Loucy (cell line): Measurements from ENCODE around the gene PRRG3.

Experiments
- H2AFZ ChIP-seq: fragments of 200-600 bp; sonication (generic); 2 replicates; pipeline ENCODE4 v1.6.0; 2016; ENCODE audit warnings: antibody characterized with exemption, mild to moderate bottlenecking, low read length, moderate library complexity
- H3F3A ChIP-seq: fragments of 200-600 bp; 2 replicates; pipeline ENCODE4 v1.6.0; 2016; ENCODE audit warnings: antibody characterized with exemption, low read depth, mild to moderate bottlenecking
- H3K27me3 ChIP-seq: fragments of 200-600 bp; sonication (generic); 2 replicates; pipeline ENCODE4 v1.6.1; 2014; ENCODE audit warnings: low read length, mild to moderate bottlenecking; ENCODE audit not compliant: insufficient read depth, poor library complexity, severe bottlenecking
- H3K36me3 ChIP-seq: fragments of 200-600 bp; sonication (generic); 2 replicates; pipeline ENCODE4 v1.6.1; 2016; ENCODE audit warnings: low read length; ENCODE audit not compliant: insufficient read depth
- H3K4me1 ChIP-seq: fragments of 200-600 bp; sonication (generic); 2 replicates; pipeline ENCODE4 v1.5.1; 2014; ENCODE audit warnings: low read length, mild to moderate bottlenecking; ENCODE audit not compliant: insufficient read depth, poor library complexity, severe bottlenecking
- H3K4me2 ChIP-seq: fragments of 200-600 bp; sonication (generic); 2 replicates; pipeline ENCODE4 v1.6.0; 2014; ENCODE audit warnings: antibody characterized with exemption, low read length, low read depth, mild to moderate bottlenecking; ENCODE audit not compliant: poor library complexity, severe bottlenecking
- H3K4me3 ChIP-seq: fragments of 200-600 bp; sonication (generic); 2 replicates; pipeline ENCODE4 v1.5.1; 2014; ENCODE audit warnings: low read length, mild to moderate bottlenecking, mixed read lengths; ENCODE audit not compliant: poor library complexity, severe bottlenecking
- H3K79me2 ChIP-seq: fragments of 200-600 bp; sonication (generic); 2 replicates; pipeline ENCODE4 v1.6.1; 2014; ENCODE audit warnings: low read length; ENCODE audit not compliant: insufficient read depth
- H3K9ac ChIP-seq: fragments of 200-600 bp; sonication (generic); 2 replicates; pipeline ENCODE4 v1.6.0; 2014; ENCODE audit warnings: mild to moderate bottlenecking, low read depth, low read length, moderate library complexity; ENCODE audit not compliant: poor library complexity, severe bottlenecking
- H3K9me2 ChIP-seq: fragments of 200-600 bp; sonication (generic); replicated peaks from 2 replicates; pipeline ENCODE4 v1.6.1; 2016; ENCODE audit warnings: low read depth, low read length, mixed read lengths
- H3K9me3 ChIP-seq: fragments of 200-600 bp; sonication (generic); 2 replicates; pipeline ENCODE4 v1.6.1; 2014; ENCODE audit warnings: mild to moderate bottlenecking, antibody characterized with exemption, low read length, low read depth; ENCODE audit not compliant: insufficient read depth
- H4K20me1 ChIP-seq: fragments of 200-600 bp; sonication (generic); 2 replicates; pipeline ENCODE4 v1.6.0; 2014; ENCODE audit warnings: antibody characterized with exemption, low read length, mild to moderate bottlenecking; ENCODE audit not compliant: insufficient read depth, poor library complexity, severe bottlenecking
- EZH2phosphoT487 ChIP-seq: fragments of 200-600 bp; IDR thresholded peaks from 2 replicates; pipeline ENCODE4 v1.6.1; 2018; ENCODE audit warnings: antibody characterized with exemption, mild to moderate bottlenecking, moderate library complexity, borderline replicate concordance
- TF ChIP-seq, protein P1 (sequence below): fragments of 200-600 bp; sonication (generic); conservative IDR thresholded peaks from 2 replicates; pipeline ENCODE4 v1.5.1; 2014; ENCODE audit warnings: mild to moderate bottlenecking, antibody characterized with exemption, low read length

PRRG3 gene

DNA sequence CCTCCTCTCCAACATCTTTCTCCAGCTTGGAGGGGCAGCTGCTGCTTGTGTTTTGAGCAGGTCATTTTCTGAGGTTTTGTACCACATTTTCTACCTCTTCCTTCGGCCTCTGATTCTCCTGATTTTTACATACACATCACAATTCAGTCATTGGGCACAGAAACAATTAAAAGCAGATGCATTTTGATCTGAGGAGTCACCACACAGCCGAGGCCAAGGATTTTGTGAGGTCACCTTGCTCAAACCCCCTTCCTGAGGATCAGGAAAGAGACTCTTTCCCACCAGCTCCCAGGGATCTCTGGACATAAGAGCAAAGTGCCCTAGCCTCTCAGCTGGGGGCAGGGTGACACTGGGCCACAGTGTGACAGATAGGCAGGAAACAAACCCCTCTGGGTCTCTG lies 15.2 kb downstream of the PRRG3 start:
- no peak overlapping the region for H3K9ac ChIP-seq
- no peaks in the 10 kb centered on the region for H4K20me1 ChIP-seq
- no peak overlapping the region for H3K4me2 ChIP-seq
- H3K4me1 ChIP-seq: no peaks in the 10 kb centered on the region
- H3F3A ChIP-seq: no peaks in the 10 kb centered on the region
- H3K4me3 ChIP-seq: no peak overlapping the region
- no peak overlapping the region for H2AFZ ChIP-seq
- no peaks in the 10 kb centered on the region for H3K79me2 ChIP-seq
- TF ChIP-seq EZH2phosphoT487: no peak
- TF ChIP-seq, protein P1, sequence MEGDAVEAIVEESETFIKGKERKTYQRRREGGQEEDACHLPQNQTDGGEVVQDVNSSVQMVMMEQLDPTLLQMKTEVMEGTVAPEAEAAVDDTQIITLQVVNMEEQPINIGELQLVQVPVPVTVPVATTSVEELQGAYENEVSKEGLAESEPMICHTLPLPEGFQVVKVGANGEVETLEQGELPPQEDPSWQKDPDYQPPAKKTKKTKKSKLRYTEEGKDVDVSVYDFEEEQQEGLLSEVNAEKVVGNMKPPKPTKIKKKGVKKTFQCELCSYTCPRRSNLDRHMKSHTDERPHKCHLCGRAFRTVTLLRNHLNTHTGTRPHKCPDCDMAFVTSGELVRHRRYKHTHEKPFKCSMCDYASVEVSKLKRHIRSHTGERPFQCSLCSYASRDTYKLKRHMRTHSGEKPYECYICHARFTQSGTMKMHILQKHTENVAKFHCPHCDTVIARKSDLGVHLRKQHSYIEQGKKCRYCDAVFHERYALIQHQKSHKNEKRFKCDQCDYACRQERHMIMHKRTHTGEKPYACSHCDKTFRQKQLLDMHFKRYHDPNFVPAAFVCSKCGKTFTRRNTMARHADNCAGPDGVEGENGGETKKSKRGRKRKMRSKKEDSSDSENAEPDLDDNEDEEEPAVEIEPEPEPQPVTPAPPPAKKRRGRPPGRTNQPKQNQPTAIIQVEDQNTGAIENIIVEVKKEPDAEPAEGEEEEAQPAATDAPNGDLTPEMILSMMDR: no peak
- H3K9me2 ChIP-seq: no peaks in the 10 kb centered on the region
- H3K27me3 ChIP-seq: no peaks in the 10 kb centered on the region
- H3K36me3 ChIP-seq: no peaks in the 10 kb centered on the region
- H3K9me3 ChIP-seq: no peaks in the 10 kb centered on the region

DNA sequence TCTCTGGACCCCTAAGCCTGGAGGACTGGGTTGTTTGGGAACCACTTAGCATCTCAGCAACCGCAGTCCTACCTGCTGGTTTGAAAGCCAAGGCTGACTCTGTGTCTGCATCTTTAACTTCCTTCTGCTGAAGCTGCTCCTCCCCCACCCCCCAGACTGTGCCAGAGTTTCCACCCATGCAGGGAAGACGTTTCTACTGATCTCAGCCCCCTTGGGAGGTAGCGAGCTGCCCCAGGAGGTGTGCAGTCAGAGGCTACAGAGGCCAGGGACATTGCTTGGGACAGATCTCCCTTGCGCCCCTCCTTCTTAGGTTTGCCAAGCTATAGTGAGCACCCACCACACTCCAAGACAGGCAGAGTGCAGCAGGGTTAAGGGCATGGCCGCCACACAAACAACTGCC lies 15.9 kb downstream of the PRRG3 start:
- H3K79me2 ChIP-seq: no peaks in the 10 kb centered on the region
- H3K36me3 ChIP-seq: no peaks in the 10 kb centered on the region
- H3K4me2 ChIP-seq: no peak overlapping the region
- H4K20me1 ChIP-seq: no peaks in the 10 kb centered on the region
- H3K9ac ChIP-seq: no peak overlapping the region
- no peak for TF ChIP-seq EZH2phosphoT487
- TF ChIP-seq, protein P1: no peak
- no peaks in the 10 kb centered on the region for H3K27me3 ChIP-seq
- H2AFZ ChIP-seq: no peak overlapping the region
- H3F3A ChIP-seq: no peaks in the 10 kb centered on the region
- H3K4me3 ChIP-seq: no peak overlapping the region
- H3K4me1 ChIP-seq: no peaks in the 10 kb centered on the region
- no peaks in the 10 kb centered on the region for H3K9me2 ChIP-seq
- H3K9me3 ChIP-seq: no peaks in the 10 kb centered on the region

DNA sequence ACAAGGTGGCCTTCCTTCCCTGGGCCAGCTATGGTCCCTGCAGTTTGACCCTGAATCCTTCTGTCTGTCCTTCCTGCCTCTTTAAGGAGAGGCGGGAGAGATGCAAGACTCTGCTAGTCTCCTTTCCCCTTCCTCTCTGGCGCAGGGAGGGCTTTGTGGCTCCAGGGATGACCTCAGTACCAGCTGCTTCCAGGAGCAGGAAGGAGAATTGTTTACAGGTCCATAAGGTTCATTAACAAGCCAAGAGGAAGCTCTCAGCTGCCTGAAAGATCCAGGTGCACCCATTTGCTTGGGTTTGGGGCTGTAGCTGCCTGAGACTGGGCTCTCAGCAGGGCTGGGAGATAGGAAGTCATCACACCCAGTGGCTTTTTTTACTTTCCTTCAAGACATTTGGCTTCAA lies 16.5 kb downstream of the PRRG3 start:
- H3K36me3 ChIP-seq: no peaks in the 10 kb centered on the region
- TF ChIP-seq EZH2phosphoT487: no peak
- TF ChIP-seq, protein P1: no peak
- no peak overlapping the region for H3K4me3 ChIP-seq
- no peak overlapping the region for H3K9ac ChIP-seq
- H2AFZ ChIP-seq: no peak overlapping the region
- H3F3A ChIP-seq: no peaks in the 10 kb centered on the region
- no peaks in the 10 kb centered on the region for H3K9me3 ChIP-seq
- no peaks in the 10 kb centered on the region for H4K20me1 ChIP-seq
- no peaks in the 10 kb centered on the region for H3K4me1 ChIP-seq
- H3K27me3 ChIP-seq: no peaks in the 10 kb centered on the region
- H3K79me2 ChIP-seq: no peaks in the 10 kb centered on the region
- no peaks in the 10 kb centered on the region for H3K9me2 ChIP-seq
- no peak overlapping the region for H3K4me2 ChIP-seq
